HL-60 (cell line): ENCODE measurements around the gene BDH1.

ENCODE experiments used
- GABPA ChIP-seq: IDR thresholded peaks from 2 replicates; pipeline ENCODE4 v1.6.1; 2012; ENCODE audit warnings: low read depth
- POLR2AphosphoS5 ChIP-seq: IDR thresholded peaks from 2 replicates; pipeline ENCODE4 v1.6.1; 2012; ENCODE audit warnings: low read depth
- REST ChIP-seq: IDR thresholded peaks from 2 replicates; pipeline ENCODE4 v1.6.1; 2012; ENCODE audit warnings: low read depth; ENCODE audit not compliant: insufficient replicate concordance
- SPI1 ChIP-seq: IDR thresholded peaks from 2 replicates; pipeline ENCODE4 v1.6.1; 2012; ENCODE audit warnings: low read depth, mild to moderate bottlenecking, borderline replicate concordance
- TF ChIP-seq, protein P1 (sequence below): IDR thresholded peaks from one replicate; pipeline ENCODE4 v1.5.1; 2011; ENCODE audit warnings: low read length, control low read depth, inconsistent platforms; ENCODE audit not compliant: insufficient read depth

DNA sequence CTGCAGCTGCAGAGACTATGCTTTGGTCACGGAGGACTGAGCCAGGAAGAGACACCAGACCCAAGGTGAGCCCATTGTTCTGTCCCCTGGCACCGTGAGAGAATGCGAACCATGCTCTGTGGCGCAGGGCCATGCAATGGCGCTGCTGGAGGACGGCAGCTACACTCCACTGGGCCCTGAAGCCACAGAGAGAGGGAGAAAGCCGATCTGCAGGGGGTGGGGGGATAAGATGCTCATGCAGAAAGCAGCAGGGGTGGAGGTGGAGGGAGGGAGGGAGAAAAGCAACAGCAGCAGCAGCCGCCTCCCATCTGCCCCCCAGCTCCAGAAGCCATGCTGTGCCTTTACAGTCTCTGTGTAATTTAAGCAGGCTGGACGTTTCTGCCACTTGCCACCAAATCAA is 5.3 kb downstream of the BDH1 start:
- TF ChIP-seq, protein P1, sequence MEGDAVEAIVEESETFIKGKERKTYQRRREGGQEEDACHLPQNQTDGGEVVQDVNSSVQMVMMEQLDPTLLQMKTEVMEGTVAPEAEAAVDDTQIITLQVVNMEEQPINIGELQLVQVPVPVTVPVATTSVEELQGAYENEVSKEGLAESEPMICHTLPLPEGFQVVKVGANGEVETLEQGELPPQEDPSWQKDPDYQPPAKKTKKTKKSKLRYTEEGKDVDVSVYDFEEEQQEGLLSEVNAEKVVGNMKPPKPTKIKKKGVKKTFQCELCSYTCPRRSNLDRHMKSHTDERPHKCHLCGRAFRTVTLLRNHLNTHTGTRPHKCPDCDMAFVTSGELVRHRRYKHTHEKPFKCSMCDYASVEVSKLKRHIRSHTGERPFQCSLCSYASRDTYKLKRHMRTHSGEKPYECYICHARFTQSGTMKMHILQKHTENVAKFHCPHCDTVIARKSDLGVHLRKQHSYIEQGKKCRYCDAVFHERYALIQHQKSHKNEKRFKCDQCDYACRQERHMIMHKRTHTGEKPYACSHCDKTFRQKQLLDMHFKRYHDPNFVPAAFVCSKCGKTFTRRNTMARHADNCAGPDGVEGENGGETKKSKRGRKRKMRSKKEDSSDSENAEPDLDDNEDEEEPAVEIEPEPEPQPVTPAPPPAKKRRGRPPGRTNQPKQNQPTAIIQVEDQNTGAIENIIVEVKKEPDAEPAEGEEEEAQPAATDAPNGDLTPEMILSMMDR = no peak
- TF ChIP-seq POLR2AphosphoS5 (no peak), SPI1 (no peak), GABPA (no peak), REST (no peak)
